SK-N-SH treated with all-trans-retinoic acid at 6 μM for 48 hours (cell line): ENCODE data around the gene CNOT8.

Experiments
- ATAC-seq: fragments of 200-7000 bp; cut with Tn5 transposase; 3 replicates; pipeline ENCODE4 v1.9.1; 2020; ENCODE audit warnings: mild to moderate bottlenecking, moderate library complexity
- ARNTL ChIP-seq: fragments of 450-650 bp; formaldehyde crosslinking; IDR thresholded peaks from 2 replicates; pipeline ENCODE4 v1.5.0; 2020; ENCODE audit warnings: low read depth, mild to moderate bottlenecking, moderate library complexity, borderline replicate concordance
- BACH2 ChIP-seq: fragments of 250-450 bp; sonication (Bioruptor Pico); IDR thresholded peaks from 2 replicates; pipeline ENCODE4 v1.9.0; 2021; ENCODE audit warnings: mild to moderate bottlenecking, borderline replicate concordance
- CSDC2 ChIP-seq: fragments of 250-450 bp; sonication (Bioruptor Pico); IDR thresholded peaks from 2 replicates; pipeline ENCODE4 v1.5.0; 2020; ENCODE audit warnings: mild to moderate bottlenecking, moderate library complexity
- ESRRG ChIP-seq: fragments of 250-450 bp; sonication (Bioruptor Pico); IDR thresholded peaks from 2 replicates; pipeline ENCODE4 v1.6.1; 2021; ENCODE audit warnings: mild to moderate bottlenecking
- ISL1 ChIP-seq: fragments of 250-450 bp; sonication (Bioruptor Pico); IDR thresholded peaks from 2 replicates; pipeline ENCODE4 v2.1.2; 2022; ENCODE audit warnings: mild to moderate bottlenecking, moderate library complexity
- OSR1 ChIP-seq: fragments of 250-450 bp; sonication (Bioruptor Pico); IDR thresholded peaks from 2 replicates; pipeline ENCODE4 v1.8.0; 2022; ENCODE audit warnings: moderate library complexity, mild to moderate bottlenecking, inconsistent platforms
- PPARA ChIP-seq: fragments of 250-450 bp; sonication (Bioruptor Pico); IDR thresholded peaks from 2 replicates; pipeline ENCODE4 v1.5.0; 2020; ENCODE audit warnings: mild to moderate bottlenecking, borderline replicate concordance
- RARB ChIP-seq: fragments of 250-450 bp; sonication (Bioruptor Pico); IDR thresholded peaks from 2 replicates; pipeline ENCODE4 v1.8.0; 2021; ENCODE audit warnings: mild to moderate bottlenecking, moderate library complexity
- SNAI2 ChIP-seq: fragments of 250-450 bp; sonication (Bioruptor Pico); IDR thresholded peaks from 2 replicates; pipeline ENCODE4 v1.5.0; 2020; ENCODE audit warnings: mild to moderate bottlenecking, moderate library complexity
- TCF4 ChIP-seq: fragments of 250-450 bp; sonication (Bioruptor Pico); IDR thresholded peaks from 2 replicates; pipeline ENCODE4 v1.8.0; 2021; ENCODE audit warnings: mild to moderate bottlenecking, moderate library complexity, borderline replicate concordance
- TOX ChIP-seq: fragments of 250-450 bp; sonication (Bioruptor Pico); IDR thresholded peaks from 2 replicates; pipeline ENCODE4 v1.8.0; 2021; ENCODE audit warnings: mild to moderate bottlenecking, moderate library complexity, borderline replicate concordance
- ZC3H10 ChIP-seq: fragments of 250-450 bp; sonication (Bioruptor Pico); IDR thresholded peaks from 2 replicates; pipeline ENCODE4 v1.5.1; 2021; ENCODE audit warnings: mild to moderate bottlenecking, moderate library complexity
- ZFP30 ChIP-seq: fragments of 450-650 bp; formaldehyde crosslinking; IDR thresholded peaks from 2 replicates; pipeline ENCODE4 v1.5.0; 2022; ENCODE audit warnings: mild to moderate bottlenecking, moderate library complexity
- ZNF565 ChIP-seq: fragments of 450-650 bp; formaldehyde crosslinking; conservative IDR thresholded peaks from 2 replicates; pipeline ENCODE4 v1.5.0; 2020; ENCODE audit warnings: low read depth, mild to moderate bottlenecking, moderate library complexity
- ZNF70 ChIP-seq: fragments of 450-650 bp; formaldehyde crosslinking; IDR thresholded peaks from 2 replicates; pipeline ENCODE4 v1.5.0; 2020; ENCODE audit warnings: mild to moderate bottlenecking, moderate library complexity
- TF ChIP-seq, protein P1 (sequence below): fragments of 250-450 bp; sonication (Bioruptor Pico); IDR thresholded peaks from 2 replicates; pipeline ENCODE4 v1.5.0; 2020; ENCODE audit warnings: mild to moderate bottlenecking, moderate library complexity
- TF ChIP-seq, protein P2 (sequence below): fragments of 250-450 bp; sonication (Bioruptor Pico); IDR thresholded peaks from 2 replicates; pipeline ENCODE4 v1.8.0; 2021; ENCODE audit warnings: low read depth, mild to moderate bottlenecking, moderate library complexity, borderline replicate concordance
- TF ChIP-seq, protein P3 (sequence below): fragments of 250-450 bp; sonication (Bioruptor Pico); IDR thresholded peaks from 2 replicates; pipeline ENCODE4 v1.8.0; 2020; ENCODE audit warnings: mild to moderate bottlenecking, moderate library complexity, borderline replicate concordance
- TF ChIP-seq, protein P4 (sequence below): fragments of 250-450 bp; sonication (Bioruptor Pico); IDR thresholded peaks from 2 replicates; pipeline ENCODE4 v1.5.1; 2020; ENCODE audit warnings: low read depth, mild to moderate bottlenecking, moderate library complexity

CNOT8 gene

DNA sequence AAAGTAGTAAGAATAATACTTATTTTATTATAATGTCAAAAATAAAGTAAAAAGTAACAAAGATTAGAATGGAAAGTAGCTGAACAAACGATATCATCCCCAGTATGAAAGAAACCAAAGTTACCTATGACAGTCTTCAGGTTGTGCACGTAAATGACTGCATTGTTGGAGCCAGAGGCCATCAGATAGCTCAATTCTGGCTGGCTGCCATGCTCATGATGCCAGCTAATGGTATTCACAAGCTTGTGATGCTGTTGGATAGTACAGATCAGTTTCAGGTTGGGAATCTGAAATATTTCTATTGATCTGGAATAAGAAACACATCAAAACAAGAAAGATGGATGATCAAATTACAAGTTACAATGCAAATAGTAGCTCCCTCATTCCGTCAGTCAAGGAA, 58.4 kb downstream of the CNOT8 start:
- TF ChIP-seq BACH2 (CRISPR knock-in tag) (no peak), ZNF565 (CRISPR knock-in tag) (no peak), PPARA (no peak), ZFP30 (CRISPR knock-in tag) (no peak), ARNTL (CRISPR knock-in tag) (no peak)
- TF ChIP-seq, protein P1, sequence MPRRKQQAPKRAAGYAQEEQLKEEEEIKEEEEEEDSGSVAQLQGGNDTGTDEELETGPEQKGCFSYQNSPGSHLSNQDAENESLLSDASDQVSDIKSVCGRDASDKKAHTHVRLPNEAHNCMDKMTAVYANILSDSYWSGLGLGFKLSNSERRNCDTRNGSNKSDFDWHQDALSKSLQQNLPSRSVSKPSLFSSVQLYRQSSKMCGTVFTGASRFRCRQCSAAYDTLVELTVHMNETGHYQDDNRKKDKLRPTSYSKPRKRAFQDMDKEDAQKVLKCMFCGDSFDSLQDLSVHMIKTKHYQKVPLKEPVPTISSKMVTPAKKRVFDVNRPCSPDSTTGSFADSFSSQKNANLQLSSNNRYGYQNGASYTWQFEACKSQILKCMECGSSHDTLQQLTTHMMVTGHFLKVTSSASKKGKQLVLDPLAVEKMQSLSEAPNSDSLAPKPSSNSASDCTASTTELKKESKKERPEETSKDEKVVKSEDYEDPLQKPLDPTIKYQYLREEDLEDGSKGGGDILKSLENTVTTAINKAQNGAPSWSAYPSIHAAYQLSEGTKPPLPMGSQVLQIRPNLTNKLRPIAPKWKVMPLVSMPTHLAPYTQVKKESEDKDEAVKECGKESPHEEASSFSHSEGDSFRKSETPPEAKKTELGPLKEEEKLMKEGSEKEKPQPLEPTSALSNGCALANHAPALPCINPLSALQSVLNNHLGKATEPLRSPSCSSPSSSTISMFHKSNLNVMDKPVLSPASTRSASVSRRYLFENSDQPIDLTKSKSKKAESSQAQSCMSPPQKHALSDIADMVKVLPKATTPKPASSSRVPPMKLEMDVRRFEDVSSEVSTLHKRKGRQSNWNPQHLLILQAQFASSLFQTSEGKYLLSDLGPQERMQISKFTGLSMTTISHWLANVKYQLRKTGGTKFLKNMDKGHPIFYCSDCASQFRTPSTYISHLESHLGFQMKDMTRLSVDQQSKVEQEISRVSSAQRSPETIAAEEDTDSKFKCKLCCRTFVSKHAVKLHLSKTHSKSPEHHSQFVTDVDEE (CRISPR knock-in tag), result no peak
- TF ChIP-seq, protein P2, sequence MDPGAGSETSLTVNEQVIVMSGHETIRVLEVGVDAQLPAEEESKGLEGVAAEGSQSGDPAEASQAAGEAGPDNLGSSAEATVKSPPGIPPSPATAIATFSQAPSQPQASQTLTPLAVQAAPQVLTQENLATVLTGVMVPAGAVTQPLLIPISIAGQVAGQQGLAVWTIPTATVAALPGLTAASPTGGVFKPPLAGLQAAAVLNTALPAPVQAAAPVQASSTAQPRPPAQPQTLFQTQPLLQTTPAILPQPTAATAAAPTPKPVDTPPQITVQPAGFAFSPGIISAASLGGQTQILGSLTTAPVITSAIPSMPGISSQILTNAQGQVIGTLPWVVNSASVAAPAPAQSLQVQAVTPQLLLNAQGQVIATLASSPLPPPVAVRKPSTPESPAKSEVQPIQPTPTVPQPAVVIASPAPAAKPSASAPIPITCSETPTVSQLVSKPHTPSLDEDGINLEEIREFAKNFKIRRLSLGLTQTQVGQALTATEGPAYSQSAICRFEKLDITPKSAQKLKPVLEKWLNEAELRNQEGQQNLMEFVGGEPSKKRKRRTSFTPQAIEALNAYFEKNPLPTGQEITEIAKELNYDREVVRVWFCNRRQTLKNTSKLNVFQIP (CRISPR knock-in tag), result no peak
- TF ChIP-seq, protein P3, sequence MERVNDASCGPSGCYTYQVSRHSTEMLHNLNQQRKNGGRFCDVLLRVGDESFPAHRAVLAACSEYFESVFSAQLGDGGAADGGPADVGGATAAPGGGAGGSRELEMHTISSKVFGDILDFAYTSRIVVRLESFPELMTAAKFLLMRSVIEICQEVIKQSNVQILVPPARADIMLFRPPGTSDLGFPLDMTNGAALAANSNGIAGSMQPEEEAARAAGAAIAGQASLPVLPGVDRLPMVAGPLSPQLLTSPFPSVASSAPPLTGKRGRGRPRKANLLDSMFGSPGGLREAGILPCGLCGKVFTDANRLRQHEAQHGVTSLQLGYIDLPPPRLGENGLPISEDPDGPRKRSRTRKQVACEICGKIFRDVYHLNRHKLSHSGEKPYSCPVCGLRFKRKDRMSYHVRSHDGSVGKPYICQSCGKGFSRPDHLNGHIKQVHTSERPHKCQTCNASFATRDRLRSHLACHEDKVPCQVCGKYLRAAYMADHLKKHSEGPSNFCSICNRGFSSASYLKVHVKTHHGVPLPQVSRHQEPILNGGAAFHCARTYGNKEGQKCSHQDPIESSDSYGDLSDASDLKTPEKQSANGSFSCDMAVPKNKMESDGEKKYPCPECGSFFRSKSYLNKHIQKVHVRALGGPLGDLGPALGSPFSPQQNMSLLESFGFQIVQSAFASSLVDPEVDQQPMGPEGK (CRISPR knock-in tag), result no peak
- no peak for ATAC-seq

DNA sequence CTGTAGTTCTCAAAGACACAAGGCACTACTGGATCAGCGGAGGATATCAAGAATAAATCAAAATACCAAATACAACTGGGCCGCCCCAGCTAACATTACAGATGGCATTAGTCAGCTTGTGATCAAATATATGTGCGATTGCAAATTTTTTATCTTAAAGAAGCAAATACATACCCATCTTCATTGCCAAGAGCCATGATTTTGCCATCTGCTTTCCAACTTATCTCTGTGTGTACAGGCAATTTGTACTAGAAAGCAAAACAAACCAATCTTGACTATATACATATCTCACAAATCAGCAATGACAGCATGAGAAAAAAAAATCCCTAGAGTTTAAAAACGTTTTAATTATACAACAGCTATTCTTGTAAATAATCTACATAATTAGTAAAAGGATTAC, 59.3 kb downstream of the CNOT8 start:
- ATAC-seq, result no peak
- TF ChIP-seq RARB (CRISPR knock-in tag) (no peak), ISL1 (no peak), CSDC2 (CRISPR knock-in tag) (no peak), TCF4 (CRISPR knock-in tag) (no peak), TOX (CRISPR knock-in tag) (no peak)
- TF ChIP-seq, protein P4, sequence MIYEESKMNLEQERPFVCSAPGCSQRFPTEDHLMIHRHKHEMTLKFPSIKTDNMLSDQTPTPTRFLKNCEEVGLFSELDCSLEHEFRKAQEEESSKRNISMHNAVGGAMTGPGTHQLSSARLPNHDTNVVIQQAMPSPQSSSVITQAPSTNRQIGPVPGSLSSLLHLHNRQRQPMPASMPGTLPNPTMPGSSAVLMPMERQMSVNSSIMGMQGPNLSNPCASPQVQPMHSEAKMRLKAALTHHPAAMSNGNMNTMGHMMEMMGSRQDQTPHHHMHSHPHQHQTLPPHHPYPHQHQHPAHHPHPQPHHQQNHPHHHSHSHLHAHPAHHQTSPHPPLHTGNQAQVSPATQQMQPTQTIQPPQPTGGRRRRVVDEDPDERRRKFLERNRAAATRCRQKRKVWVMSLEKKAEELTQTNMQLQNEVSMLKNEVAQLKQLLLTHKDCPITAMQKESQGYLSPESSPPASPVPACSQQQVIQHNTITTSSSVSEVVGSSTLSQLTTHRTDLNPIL (CRISPR knock-in tag), result no peak
- TF ChIP-seq, protein P1 (CRISPR knock-in tag), result no peak

DNA sequence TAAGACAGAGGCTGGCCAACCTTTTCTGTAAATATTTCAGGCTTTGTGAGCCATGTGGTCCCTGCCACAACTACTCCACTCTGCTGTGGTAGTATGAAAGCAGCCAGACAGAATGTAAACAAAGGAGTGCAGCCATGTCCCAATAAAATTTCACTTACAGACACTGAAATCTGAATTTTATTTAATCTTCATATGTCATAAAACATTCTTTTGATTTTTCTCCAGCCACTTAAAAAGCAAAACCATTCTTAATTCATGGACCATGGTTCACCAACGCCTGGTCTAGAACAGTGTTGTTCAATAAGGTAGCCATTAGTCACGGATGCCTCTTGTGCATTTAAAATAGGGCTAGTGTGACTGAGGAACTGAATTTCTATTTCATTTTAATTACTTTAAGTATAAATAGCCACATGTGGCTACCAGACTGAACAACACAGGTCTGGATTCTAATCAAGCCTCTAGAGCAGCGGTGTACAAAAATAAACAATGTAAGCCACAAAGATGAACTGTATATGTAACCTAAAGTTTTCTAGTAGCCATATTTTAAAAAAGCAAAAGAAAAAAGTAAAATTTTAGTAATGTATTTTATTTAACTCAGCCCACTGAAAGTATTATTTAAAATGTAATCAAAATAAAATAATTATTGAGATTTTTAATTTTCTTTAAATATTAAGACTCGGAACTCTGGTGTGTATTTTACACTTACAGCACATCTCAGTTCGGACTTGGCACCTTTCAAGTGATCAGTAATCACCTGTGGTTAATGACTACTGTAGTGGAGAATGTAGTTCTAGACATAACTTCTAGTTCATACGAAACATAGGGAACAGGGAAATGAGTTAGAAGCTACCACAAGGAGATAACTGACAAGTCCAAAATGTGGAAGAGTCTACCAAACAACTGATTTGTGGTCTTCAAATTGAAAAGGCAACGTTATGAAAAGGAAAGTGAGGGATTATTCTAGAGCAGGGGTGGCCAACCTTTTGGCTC, 65.3 kb downstream of the CNOT8 start:
- ATAC-seq, result no peak
- no peak for TF ChIP-seq ESRRG (CRISPR knock-in tag)
- TF ChIP-seq ZFP30 (CRISPR knock-in tag), result no peak
- TF ChIP-seq, protein P3 (CRISPR knock-in tag), result no peak
- no peak for TF ChIP-seq ZNF565 (CRISPR knock-in tag)
- no peak for TF ChIP-seq SNAI2 (CRISPR knock-in tag)
- no peak for TF ChIP-seq TCF4 (CRISPR knock-in tag)
- TF ChIP-seq, protein P2 (CRISPR knock-in tag), result no peak
- no peak for TF ChIP-seq ARNTL (CRISPR knock-in tag)
- no peak for TF ChIP-seq ISL1
- no peak for TF ChIP-seq RARB (CRISPR knock-in tag)
- no peak for TF ChIP-seq ZNF70 (CRISPR knock-in tag)
- TF ChIP-seq ZC3H10 (CRISPR knock-in tag), result no peak
- no peak for TF ChIP-seq TOX (CRISPR knock-in tag)
- TF ChIP-seq OSR1 (CRISPR knock-in tag), result no peak
- no peak for TF ChIP-seq PPARA
- TF ChIP-seq BACH2 (CRISPR knock-in tag), result no peak
